ENCODE data around the gene FBXO31.
A peak's percentile ranks its signal among the peaks of the same experiment; 100 is the strongest.

Gene FBXO31

GRCh38 chr16:87383505-87384161 lies at the start of gene FBXO31:
Gene FBXO31, minus strand, starts transcription at chr16:87383776. Its CDS starts 32 bp downstream, at chr16:87383744.
- peak; percentile 90 for DNase-seq

- DNase-seq = no peak
These were observed 48.8 kb upstream of the FBXO31 start for GRCh38 chr16:87432330-87432915.

GRCh38 chr16:87431926-87432325 lies 48.4 kb upstream of the FBXO31 start:
- no peak for DNase-seq

- DNase-seq = no peak
These were observed 43.0 kb upstream of the FBXO31 start for GRCh38 chr16:87426423-87427215.

- DNase-seq = no peak
These were observed 42.4 kb upstream of the FBXO31 start for GRCh38 chr16:87425941-87426340.

- DNase-seq = no peak
These were observed 40.7 kb upstream of the FBXO31 start for GRCh38 chr16:87424266-87424665.

GRCh38 chr16:87423429-87423828 lies 39.9 kb upstream of the FBXO31 start:
- DNase-seq = no peak

GRCh38 chr16:87422106-87422505 lies 38.5 kb upstream of the FBXO31 start:
- DNase-seq = no peak

- DNase-seq = no peak
These were observed 37.7 kb upstream of the FBXO31 start for GRCh38 chr16:87421003-87421912.

- DNase-seq = no peak
These were observed 36.7 kb upstream of the FBXO31 start for GRCh38 chr16:87420026-87421002.

- DNase-seq = no peak
These were observed 35.1 kb upstream of the FBXO31 start for GRCh38 chr16:87418644-87419043.

- DNase-seq = no peak
These were observed 34.6 kb upstream of the FBXO31 start for GRCh38 chr16:87418216-87418615.

GRCh38 chr16:87417528-87417910 lies 33.9 kb upstream of the FBXO31 start:
- no peak for DNase-seq

- DNase-seq = peak; percentile 36
These were observed 33.4 kb upstream of the FBXO31 start for GRCh38 chr16:87416826-87417527.

GRCh38 chr16:87415441-87415840 lies 31.9 kb upstream of the FBXO31 start:
- DNase-seq = no peak

- no peak for DNase-seq
These were observed 30.7 kb upstream of the FBXO31 start for GRCh38 chr16:87414251-87414680.

- no peak for DNase-seq
These were observed 29.4 kb upstream of the FBXO31 start for GRCh38 chr16:87412996-87413421.

GRCh38 chr16:87412371-87412995 lies 28.9 kb upstream of the FBXO31 start:
- no peak for DNase-seq

GRCh38 chr16:87411375-87412271 lies 28.0 kb upstream of the FBXO31 start:
- no peak for DNase-seq

Measured in activated naive CD4-positive, alpha-beta T cell treated with Interleukin-2 at 50 U/mL for 16 hours (primary cell).